Daoy (cell line): Measurements from ENCODE around the gene CYP2U1. TPM values are rescaled to one million over a fixed set of nuclear protein-coding genes. Genes with fewer than 3 reads are reported as not detected.
A peak's percentile ranks its signal among the peaks of the same experiment; 100 is the strongest.
"Not testable (repeated sequence)": the region's sequence is repeated elsewhere in the genome, so short reads cannot be mapped to it uniquely, and the experiment has no call there.

Source experiments
- DNase-seq: peaks from one replicate; pipeline ENCODE4 v3.0.0-alpha.2; 2015; ENCODE audit warnings: low read depth
- total RNA-seq: library from RNA; depleted of rRNA; stranded (reverse); fragments of >200 nt; shearing (Covaris generic); gene quantifications from 2 replicates; pipeline ENCODE4 v1.2.3, GENCODE V29; 2014; rRNA removed

The CYP2U1 gene
- 2.1 and 2.9 TPM in 2 replicates for total RNA-seq

- peak; percentile 74 for DNase-seq
Observed at GRCh38 chr4:107930821-107931774, at the start of gene CYP2U1. Gene CYP2U1 (plus strand): TSS chr4:107931549. CDS start chr4:107931644, 95 bp downstream.

- no peak for DNase-seq
Observed at GRCh38 chr4:107885865-107886264, 45.5 kb upstream of the CYP2U1 start.

- no peak for DNase-seq
Observed at GRCh38 chr4:107888237-107888636, 43.1 kb upstream of the CYP2U1 start.

GRCh38 chr4:107890779-107891178, 40.6 kb upstream of the CYP2U1 start:
- no peak for DNase-seq

GRCh38 chr4:107891299-107891698, 40.0 kb upstream of the CYP2U1 start:
- DNase-seq: no peak

- no peak for DNase-seq
Observed at GRCh38 chr4:107893171-107894137, 37.9 kb upstream of the CYP2U1 start.

- DNase-seq: no peak
Observed at GRCh38 chr4:107894138-107894603, 37.2 kb upstream of the CYP2U1 start.

GRCh38 chr4:107896158-107896645, 35.1 kb upstream of the CYP2U1 start:
- peak; percentile 83 for DNase-seq

- no peak for DNase-seq
Observed at GRCh38 chr4:107896646-107897045, 34.7 kb upstream of the CYP2U1 start.

- no peak for DNase-seq
Observed at GRCh38 chr4:107897823-107898222, 33.5 kb upstream of the CYP2U1 start.

GRCh38 chr4:107900067-107900466, 31.3 kb upstream of the CYP2U1 start:
- no peak for DNase-seq

GRCh38 chr4:107900508-107900907, 30.8 kb upstream of the CYP2U1 start:
- no peak for DNase-seq

- DNase-seq: no peak
Observed at GRCh38 chr4:107901213-107901934, 30.0 kb upstream of the CYP2U1 start.

GRCh38 chr4:107902715-107903114, 28.6 kb upstream of the CYP2U1 start:
- no peak for DNase-seq

- DNase-seq: not testable (repeated sequence)
Observed at GRCh38 chr4:107905082-107905481, 26.3 kb upstream of the CYP2U1 start.

- DNase-seq: no peak
Observed at GRCh38 chr4:107906458-107907100, 24.8 kb upstream of the CYP2U1 start.

- DNase-seq: no peak
Observed at GRCh38 chr4:107908377-107908776, 23.0 kb upstream of the CYP2U1 start.

GRCh38 chr4:107913283-107913899, 18.0 kb upstream of the CYP2U1 start:
- DNase-seq: peak; percentile 22

- no peak for DNase-seq
Observed at GRCh38 chr4:107915220-107915619, 16.1 kb upstream of the CYP2U1 start.

- no peak for DNase-seq
Observed at GRCh38 chr4:107916623-107917022, 14.7 kb upstream of the CYP2U1 start.
